ENCODE results near the gene EPPIN.
"Not testable (repeated sequence)": the region's sequence is repeated elsewhere in the genome, so short reads cannot be mapped to it uniquely, and the experiment has no call there.

The EPPIN gene

DNA sequence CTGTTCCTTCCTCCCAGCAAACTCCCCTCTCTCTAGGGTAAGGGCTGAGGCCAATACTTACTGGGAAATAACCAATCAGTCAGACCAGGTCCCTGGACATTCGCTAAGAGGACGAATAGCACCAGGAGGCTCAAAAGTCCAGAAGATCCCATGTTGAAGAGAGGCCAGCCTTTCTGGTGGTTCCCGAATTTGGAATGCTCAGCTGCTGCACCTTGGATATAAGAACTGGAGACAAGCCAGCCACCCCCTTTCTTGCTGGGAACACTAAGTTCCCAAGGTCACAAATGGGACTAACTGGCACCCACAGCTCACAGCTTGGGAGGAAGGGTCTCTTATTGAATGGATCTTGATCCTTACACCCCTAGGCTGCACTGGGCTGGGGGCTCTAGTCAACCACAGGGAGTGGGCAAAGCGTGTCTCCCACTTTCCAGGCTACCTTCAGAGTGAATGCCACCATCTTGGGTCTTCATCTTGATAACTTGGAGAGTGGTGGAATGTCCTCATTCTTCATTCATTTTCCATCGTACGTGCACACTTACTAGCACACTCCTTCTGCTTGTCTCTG, at the start of gene EPPIN:
Gene EPPIN, minus strand, starts transcription at position 196 of the 565 bp plus-strand sequence. Its CDS starts 44 bp downstream, at position 152.
- intact Hi-C loops (cut with DNase I), result no loop called here
- DNase-seq, result no peak

DNA sequence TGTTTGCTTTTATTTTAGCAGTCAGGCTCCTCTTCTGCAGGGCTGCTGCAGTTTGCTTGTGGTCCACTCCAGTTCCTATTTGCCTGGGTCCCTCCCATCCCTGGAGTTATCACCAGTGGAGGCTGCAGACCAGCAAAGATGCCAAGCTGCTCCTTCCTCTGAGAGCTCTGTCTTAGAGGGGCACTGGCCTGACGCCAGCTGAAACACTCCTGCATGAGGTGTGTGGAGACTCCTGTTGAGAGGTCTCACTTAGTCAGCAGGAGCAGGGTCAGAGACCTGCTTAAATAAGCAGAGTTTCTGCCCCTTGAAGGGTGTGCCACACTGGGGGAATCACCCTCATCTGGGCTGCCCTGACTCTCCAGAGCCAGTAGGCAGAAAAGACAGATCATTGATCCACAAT, 48.0 kb upstream of the EPPIN start:
- intact Hi-C loops (cut with DNase I), result no loop called here
- DNase-seq, result no peak

DNA sequence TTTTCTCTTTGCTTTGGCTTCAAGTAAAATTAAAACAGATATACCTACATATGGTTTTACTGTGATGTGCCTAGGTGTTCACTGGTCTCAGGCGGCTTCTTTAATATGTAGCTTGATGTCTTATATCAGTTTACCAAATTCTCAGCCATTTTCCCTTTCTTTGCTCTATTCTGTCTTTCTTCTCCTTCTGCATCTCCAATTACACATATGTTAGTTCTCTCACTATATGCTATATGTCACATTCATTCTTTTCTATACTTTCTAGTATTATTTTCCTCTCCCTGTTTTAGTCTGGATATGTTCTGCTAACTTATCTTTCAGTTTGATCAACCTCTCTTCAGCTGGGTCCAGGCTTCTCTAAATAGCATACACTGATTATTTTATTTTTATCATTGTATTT, 46.3 kb upstream of the EPPIN start:
- intact Hi-C loops (cut with DNase I), result no loop called here
- no peak for DNase-seq

DNA sequence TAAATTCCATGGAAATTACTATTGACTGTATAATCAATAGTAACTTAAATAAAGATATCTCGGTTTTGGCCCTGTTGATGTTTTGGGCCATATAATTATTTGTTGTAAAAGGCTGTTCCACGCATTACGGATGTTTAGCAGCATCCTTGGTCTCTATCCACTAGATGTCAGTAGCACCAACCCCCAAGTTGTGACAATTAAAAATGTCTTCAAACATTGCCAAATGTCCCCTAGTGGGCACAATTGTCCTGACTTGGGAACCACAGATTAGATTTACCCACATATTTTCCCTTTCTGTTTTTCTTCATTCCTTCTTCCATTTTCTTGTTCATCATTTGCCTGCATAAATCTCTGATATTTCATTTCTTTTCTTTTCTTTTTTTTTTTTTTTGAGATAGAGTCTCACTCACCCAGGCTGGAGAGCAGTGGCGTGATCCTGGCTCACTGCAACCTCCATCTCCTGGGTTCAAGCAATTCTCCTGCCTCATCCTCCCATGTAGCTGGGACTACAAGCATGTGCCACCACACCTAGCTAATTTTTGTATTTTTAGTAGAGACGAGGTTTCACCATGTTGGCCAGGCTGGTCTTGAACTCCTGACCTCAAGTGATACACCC, 45.5 kb upstream of the EPPIN start:
- peak in 3 of 42 donors; percentile 2 to 44 (median 27) for DNase-seq
- intact Hi-C loops (cut with DNase I), result no loop called here

DNA sequence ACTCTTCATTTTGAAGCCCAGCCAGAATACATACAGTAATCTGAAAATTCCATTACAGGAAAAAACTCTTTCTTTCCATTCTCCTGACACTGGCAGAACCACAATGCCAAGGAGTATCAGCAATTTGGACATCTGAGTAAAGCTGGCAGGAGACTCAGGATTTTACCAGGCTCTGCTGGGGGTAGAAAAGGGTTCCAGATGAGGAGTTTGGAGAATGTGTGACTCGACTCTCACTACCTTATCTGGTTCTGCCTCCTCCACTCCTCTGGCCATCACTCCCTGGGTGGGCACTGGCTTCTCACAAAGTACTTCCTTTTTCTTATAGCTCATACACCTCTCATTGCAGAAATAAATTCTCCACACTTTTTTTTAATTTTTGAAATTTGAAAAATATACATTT, 42.5 kb upstream of the EPPIN start:
- intact Hi-C loops (cut with DNase I), result no loop called here
- DNase-seq, result no peak

DNA sequence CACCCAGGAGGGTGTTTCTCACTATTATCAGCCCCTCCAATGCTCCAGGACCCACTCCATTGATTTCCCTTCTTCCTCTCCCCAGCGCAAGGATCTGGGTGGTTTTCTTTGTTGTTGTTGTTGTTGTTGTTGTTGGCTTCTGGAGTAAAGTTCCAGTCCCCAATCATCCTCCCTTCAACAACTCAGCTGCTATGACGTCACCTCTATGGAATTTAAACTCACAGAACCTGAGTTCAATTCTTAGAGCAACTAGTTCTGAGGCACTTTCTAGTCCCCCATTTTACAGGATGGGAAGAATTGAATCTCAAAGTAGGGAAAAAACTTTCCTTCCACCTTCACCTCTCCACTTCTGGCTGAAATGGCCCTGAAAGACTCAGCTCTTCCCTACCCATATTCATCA, 41.6 kb upstream of the EPPIN start:
- DNase-seq, result no peak
- intact Hi-C loops (cut with DNase I), result no loop called here

DNA sequence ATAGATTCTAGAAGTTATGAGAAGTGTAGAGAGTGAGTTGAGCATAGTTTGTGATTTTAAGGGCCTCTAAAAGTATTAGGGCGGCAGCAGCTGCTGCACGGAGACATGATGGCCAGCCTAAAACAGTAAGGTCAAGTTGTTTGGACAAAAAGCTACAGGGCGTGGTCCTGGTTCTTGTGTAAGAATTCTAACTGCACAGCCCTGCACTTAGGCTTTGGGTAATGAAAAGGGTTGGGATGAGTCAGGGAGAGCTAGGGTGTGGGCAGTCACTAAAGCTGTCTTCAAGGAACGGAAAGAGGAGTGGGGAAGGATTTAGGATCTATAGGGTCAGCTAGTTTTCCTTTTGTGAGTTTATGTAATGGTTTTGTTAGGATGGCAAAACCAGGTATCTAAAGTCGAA, 38.8 kb upstream of the EPPIN start:
- DNase-seq; intact Hi-C loops (cut with DNase I): not testable (repeated sequence)

DNA sequence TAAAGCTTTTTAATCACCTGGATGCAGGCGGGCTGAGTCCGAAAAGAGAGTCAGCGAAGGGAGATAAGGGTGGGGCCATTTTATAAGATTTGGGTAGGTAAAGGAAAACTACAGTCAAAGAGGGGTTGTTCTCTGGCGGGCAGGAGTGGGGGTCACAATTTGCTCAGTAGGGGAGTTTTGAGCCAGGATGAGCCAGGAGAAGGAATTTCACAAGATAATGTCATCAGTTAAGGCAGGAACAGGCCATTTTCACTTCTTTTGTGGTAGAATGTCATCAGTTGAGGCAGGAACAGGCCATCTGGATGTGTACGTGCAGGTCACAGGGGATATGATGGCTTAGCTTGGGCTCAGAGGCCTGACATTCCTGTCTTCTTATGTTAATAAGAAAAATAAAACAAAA, 37.1 kb upstream of the EPPIN start:
- intact Hi-C loops (cut with DNase I); DNase-seq: not testable (repeated sequence)

DNA sequence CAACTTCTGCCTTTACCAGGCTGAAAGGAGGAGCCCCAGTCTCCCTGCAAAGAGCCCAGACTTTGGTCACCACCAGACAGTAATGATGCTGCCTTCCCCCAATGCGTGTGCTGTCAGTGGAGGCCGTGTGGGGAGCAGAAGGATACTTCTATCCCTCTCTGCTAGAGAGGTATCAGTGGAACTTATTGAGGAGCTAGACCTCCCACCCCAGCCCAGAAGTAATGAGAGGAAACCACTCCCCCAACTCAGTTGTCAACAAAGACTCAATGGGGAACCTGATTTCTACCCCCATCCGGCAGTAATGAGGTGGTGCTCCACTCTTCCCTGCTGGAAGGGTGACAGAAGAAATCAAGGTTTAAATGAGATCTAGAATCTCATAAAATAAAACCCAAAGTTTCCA, 36.3 kb upstream of the EPPIN start:
- intact Hi-C loops (cut with DNase I), result no loop called here
- no peak for DNase-seq

DNA sequence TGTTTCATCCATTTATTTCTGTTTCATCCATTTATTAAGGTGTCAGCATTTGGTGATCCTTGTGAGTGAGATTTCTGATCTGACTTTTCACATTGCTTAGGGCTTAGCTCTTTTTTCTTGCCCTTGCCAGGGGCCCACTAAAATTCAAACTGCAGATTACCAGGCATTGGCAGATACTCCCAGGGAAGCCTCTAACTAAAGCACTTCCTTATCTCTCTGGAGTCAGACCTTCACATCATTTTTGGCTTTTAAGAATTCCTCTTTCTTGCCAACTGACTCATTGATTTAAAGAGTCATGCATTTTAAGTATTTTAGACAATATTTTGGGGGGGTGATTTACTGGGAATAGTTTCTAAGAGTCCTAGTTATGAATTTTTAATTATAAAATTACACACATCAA, 34.5 kb upstream of the EPPIN start:
- DNase-seq, result no peak
- intact Hi-C loops (cut with DNase I), result no loop called here

DNA sequence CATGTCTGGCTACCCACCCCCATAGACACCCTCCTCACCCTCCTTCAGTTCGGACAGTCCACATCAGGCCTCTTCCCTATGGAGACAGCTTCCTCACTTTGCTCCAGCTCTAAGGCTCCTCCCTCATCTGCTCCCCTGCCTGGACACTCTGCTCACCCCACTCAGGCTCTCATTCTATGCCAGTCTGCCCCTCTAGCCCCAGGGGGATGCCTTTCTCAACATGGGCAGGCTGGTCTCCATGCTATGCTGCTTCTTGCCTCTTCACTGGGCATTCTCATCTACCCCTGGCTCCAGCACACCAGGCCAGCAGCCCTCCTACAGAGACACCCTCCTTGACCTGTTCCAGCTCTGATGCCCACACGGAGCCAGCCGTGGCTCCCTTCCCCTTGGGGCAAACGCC, 32.0 kb upstream of the EPPIN start, which contains the start of gene WFDC8:
Gene WFDC8, minus strand, starts transcription at position 101 of the 400 bp plus-strand sequence. Its CDS starts 37 bp downstream, at position 64.
- intact Hi-C loops (cut with DNase I), result no loop called here
- DNase-seq, result no peak

DNA sequence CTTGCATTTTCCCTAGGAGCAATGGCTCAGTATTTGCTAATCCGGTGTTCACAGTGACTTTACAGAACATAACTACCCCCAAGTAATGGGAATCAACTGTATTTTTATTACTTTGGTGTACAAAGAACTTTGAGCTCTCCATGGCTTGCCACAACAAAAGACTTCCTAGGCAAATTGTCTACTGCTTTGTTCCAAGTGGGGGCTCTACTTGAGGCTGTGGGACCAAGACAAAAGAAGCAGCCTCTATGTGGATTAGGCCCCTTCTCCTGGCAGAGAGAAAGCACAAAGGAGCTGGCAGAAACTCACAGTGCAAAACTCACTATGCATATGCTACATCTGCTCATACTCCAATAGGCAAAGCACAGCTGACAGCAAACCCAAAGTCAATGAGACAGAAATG, 31.0 kb upstream of the EPPIN start:
- no peak for DNase-seq
- intact Hi-C loops (cut with DNase I), result no loop called here

DNA sequence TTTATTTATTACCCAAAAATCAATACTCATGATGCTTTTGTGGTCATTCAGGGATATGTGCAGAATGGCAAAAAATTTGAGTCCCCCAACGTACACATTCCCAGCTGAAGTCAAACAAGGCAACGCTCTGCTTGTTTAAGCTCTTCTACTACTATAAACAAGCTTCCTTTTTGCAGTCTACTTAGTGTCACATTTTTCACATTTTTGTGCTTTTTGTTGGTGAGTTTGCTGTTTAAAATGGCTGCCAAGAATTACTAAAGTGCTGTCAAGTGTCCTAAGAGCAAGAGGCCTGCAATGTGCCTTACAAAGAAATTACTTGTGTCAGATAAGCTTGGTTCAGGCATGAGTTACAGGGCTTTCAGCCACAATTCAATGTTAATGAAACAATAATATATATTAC, 29.8 kb upstream of the EPPIN start:
- no peak for DNase-seq
- intact Hi-C loops (cut with DNase I), result no loop called here

DNA sequence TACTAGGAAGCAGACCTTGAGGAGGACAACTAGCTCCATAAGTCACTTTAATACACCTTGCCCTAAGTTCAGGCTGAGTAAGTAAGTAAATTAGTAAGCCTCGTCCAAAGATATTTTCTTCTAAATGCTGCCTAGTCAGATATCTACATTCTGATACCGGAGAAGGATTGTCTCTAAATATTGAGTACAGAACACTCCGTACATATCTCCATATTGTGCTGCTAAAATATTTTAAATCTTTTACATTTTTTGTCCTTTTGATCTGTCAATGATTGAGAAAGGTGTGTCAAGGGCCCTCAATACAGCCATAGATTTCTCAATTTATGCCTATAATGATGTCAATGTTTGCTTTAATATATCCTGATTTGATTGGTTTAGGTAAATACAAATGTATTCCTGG, 28.7 kb upstream of the EPPIN start:
- intact Hi-C loops (cut with DNase I), result no loop called here
- no peak for DNase-seq

DNA sequence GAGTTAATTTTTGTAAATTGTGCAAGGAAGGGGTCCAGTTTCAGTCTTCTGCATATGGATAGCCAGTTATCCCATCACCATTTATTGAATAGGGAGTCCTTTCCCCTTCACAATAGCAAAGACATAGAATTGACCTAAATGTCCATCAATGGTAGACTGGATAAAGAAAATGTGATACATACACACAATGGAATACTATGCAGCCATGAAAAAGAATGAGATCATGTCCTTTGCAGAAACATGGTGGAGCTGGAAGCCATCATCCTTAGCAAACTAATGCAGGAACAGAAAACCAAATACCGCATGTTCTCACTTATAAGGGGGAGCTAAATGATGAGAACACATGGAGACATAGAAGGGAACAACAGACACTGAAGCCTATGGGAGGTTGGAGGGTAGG, 22.4 kb upstream of the EPPIN start:
- DNase-seq; intact Hi-C loops (cut with DNase I): not testable (repeated sequence)

DNA sequence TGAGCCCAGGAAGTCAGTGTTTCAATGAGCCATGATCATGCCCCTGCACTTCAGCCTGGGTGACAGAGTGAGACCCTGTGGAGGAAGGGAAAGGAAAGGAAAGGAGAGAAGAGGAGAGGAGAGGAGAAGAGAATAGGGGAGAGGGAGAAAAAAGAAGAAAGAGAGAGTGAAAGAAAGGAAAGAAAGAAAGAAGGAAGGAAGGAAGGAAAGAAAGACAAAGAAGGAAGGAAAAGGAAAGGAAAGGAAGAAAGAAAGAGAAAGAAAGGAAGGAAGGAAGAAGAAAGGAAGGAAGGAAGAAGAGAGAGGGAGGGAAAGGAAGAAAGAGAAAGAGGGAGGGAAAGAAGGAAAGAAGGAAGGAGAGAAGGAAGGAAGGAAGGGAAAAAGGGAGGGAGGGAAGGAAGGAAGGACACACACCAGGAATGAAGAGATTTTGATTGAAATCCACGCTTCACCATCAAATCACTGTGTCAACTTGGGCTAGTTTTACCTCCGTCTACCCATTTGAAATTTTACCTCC, 17.6 kb upstream of the EPPIN start:
- DNase-seq, result no peak
- intact Hi-C loops (cut with DNase I), result no loop called here

DNA sequence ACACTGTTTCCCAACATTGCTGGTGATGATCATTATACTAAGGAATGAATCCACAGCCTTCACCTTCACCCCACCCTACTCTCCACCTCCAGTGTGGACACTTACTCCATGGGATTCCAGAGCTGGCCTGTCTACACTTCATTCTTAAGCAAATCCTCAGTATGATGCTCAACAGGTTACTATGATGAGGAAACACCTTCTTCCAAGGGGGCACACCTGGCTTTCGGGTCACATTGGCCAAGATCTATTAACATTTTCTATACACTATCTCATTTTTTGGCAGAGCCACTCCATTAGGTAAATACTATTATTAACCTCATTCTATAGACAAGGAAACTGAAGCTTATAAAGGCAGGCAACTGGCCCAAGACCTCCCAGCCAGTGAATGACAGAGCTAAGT, 8.0 kb upstream of the EPPIN start:
- no peak for DNase-seq
- intact Hi-C loops (cut with DNase I), result no loop called here

DNA sequence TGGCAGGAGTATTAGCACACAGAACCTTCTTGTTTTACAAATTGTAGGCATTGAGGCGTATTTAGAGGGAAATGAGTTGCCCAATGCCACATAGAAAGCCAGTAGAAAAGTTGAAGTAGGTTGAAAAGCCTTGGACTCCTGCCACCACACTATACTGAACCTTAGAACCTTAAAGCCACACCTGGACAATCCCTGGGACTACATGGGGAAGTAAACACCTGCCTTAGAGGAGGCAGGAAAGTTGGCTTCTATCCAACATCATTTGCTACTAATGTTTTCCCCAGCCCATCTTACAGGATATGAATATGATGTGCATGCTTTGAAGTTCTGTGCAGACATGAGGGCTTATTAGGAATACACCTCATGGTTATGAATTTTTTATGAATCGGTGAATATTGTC, 5.3 kb upstream of the EPPIN start:
- intact Hi-C loops (cut with DNase I), result no loop called here
- DNase-seq, result no peak

DNA sequence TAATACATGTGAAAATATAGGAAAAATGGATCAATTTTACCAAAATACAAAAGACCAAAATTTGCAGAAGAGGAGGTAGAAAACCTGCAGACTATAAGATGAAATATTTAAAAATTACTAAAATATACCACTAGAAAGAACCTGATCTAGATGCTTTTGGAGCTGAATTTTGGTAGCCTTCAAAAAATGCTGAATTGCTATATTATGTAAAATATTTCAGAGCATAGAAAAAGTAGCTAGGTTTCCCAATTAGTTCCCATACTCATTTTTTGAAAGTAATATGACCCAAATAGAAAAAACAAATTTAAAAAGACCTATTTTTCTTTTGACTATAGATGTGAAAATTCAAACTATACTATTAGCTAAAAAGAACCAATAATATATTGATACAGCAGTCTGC, 3.6 kb upstream of the EPPIN start:
- no peak for DNase-seq
- intact Hi-C loops (cut with DNase I), result no loop called here

DNA sequence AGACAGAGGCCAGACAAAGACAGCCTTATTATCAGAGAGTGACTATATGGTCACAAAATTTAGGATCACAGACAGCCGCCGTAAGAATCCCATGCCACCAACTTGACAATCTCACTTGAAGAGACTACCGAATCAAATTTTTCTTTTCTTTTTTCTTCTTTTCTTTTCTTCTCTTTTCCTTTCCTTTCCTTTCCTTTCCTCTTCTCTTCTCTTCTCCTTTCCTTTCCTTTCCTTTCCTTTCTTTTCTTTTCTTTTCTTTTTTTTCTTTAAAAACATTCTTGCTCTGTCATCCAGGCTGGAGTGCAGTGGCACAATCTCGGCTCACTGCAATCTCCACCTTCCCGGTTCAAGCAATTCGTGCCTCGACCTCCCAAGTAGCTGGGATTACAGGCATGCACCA, 1.2 kb upstream of the EPPIN start:
- DNase-seq, result no peak
- intact Hi-C loops (cut with DNase I), result no loop called here

DNA sequence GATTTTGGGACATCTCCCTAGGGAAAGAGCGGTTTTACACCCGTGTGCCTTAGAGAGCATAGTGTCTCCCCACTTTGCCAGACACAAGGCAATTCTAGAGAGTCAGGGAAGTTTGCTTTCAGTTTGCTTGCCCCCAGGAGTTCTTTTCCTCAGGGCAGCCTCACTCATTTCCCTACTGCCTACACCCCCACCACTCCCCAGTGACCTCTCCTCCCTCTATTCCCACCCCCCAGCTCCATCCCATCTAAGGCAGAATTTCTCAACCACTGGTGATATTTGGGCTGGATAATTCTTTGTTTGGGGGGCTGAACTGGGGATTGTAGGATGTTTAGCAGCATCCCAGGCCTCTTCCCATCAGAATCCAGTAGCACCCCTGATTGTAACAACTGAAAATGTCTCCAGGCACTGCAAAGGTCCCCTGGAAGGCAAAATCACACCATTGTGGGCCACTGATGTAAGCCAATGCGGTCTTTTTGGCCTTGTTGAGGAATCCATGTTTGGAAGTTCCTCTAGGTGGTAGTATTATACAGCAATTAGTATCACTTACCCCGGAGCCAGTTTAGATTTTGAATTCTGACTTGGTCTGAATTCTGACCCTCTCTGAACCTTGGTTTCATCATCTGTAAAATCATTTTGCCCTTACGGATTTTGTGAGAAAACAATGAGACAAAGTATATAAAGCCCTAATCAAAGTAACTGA, 1.3 kb downstream of the EPPIN start:
- intact Hi-C loops (cut with DNase I), result no loop called here
- peak in 4 of 42 donors; percentile 2 to 35 (median 13) for DNase-seq
